ENCODE results near the gene ARRB1.

The ARRB1 gene

DNA sequence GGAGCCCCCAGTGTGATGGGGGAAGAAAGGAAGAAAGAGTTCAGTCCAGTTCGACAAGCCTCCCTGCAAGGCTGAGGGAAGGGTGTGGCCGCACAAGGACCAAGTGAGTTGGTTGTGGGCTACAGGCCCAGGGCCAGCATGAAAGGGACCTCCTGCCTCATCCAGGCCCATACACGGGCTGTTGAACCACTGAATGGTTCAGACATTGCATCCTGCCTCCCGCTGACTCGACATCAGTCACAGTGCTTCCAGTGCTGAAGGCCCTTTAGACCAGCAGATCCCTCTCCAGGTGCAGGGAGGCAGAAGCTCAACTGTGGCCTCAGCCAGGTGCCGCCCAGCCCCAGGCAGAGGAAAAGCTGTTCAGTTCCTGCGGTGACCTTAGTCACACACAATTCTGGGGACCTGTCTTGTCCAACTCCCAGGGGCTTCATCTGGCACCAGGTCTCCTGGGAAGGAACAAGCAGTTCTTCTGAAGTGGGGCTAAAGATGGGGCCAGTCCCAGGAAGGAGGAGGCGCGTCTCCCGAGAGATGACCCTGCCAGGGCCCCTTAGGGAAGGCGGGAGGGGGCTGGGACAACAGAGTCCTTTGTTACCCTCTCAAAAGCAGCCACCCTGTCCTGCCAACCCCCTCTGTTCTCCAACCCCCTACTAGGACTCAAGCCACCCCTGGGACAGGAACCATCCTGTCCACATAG, 6.6 kb downstream of the ARRB1 start:
- Histone ChIP-seq H3K4me1 (ENCODE audit: low read length) (no peaks in the 10 kb centered on the region), H3K79me2 (ENCODE audit: low read length) (no peaks in the 10 kb centered on the region), H3K9ac (ENCODE audit: low read length) (no peak overlapping the region), H3K36me3 (replicated peaks; ENCODE audit: insufficient read depth, low read length) (no peaks in the 10 kb centered on the region), H3K9me2 (replicated peaks; ENCODE audit: insufficient read depth, low read length) (no peaks in the 10 kb centered on the region), H3F3A (ENCODE audit: insufficient read depth, low read length) (no peaks in the 10 kb centered on the region), H3K27ac (ENCODE audit: low read length) (no peak overlapping the region), H3K27me3 (replicated peaks; ENCODE audit: insufficient read depth, low read length) (no peaks in the 10 kb centered on the region), H2AFZ (ENCODE audit: low read length) (no peak overlapping the region), H3K9me3 (replicated peaks; ENCODE audit: insufficient read depth, low read length) (no peaks in the 10 kb centered on the region), H3K4me3 (ENCODE audit: low read length) (no peak overlapping the region), H3K4me2 (ENCODE audit: low read depth, low read length) (no peak overlapping the region), H4K20me1 (ENCODE audit: insufficient read depth, low read length) (no peaks in the 10 kb centered on the region)
- TF ChIP-seq, protein P1, sequence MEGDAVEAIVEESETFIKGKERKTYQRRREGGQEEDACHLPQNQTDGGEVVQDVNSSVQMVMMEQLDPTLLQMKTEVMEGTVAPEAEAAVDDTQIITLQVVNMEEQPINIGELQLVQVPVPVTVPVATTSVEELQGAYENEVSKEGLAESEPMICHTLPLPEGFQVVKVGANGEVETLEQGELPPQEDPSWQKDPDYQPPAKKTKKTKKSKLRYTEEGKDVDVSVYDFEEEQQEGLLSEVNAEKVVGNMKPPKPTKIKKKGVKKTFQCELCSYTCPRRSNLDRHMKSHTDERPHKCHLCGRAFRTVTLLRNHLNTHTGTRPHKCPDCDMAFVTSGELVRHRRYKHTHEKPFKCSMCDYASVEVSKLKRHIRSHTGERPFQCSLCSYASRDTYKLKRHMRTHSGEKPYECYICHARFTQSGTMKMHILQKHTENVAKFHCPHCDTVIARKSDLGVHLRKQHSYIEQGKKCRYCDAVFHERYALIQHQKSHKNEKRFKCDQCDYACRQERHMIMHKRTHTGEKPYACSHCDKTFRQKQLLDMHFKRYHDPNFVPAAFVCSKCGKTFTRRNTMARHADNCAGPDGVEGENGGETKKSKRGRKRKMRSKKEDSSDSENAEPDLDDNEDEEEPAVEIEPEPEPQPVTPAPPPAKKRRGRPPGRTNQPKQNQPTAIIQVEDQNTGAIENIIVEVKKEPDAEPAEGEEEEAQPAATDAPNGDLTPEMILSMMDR (IDR thresholded peaks at IDR 0.05; ENCODE audit: low read length) = no peak
- TF ChIP-seq EZH2 (optimal IDR thresholded peaks at IDR 0.05; ENCODE audit: low read depth, low read length) (no peak), EZH2phosphoT487 (IDR thresholded peaks at IDR 0.05; ENCODE audit: low read length) (no peak)
- no peak for DNase-seq

DNA sequence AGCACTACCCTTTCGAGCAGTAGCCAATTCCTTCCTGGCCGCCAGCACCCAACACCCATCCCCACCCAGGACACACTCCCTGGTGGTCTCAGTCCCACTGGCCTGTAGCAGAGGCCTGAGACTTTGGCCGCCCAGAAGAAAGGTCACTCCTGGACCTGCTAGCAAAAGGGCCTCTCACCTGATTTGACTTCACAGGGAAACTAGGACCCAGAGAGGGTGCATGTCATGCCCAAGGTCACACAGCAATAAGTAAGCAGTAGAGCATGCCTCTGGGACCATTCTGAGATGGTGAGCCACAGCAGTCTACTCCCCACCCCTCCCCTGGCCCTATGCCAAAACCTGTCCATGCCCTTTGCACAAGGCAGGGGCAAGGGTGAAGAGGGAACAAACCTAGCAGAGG, 7.3 kb downstream of the ARRB1 start:
- Histone ChIP-seq H3K27ac (ENCODE audit: low read length) (no peak overlapping the region), H2AFZ (ENCODE audit: low read length) (no peak overlapping the region), H4K20me1 (ENCODE audit: insufficient read depth, low read length) (no peaks in the 10 kb centered on the region), H3K79me2 (ENCODE audit: low read length) (no peaks in the 10 kb centered on the region), H3K36me3 (replicated peaks; ENCODE audit: insufficient read depth, low read length) (no peaks in the 10 kb centered on the region), H3F3A (ENCODE audit: insufficient read depth, low read length) (no peaks in the 10 kb centered on the region), H3K4me3 (ENCODE audit: low read length) (no peak overlapping the region), H3K4me2 (ENCODE audit: low read depth, low read length) (no peak overlapping the region), H3K27me3 (replicated peaks; ENCODE audit: insufficient read depth, low read length) (no peaks in the 10 kb centered on the region), H3K9ac (ENCODE audit: low read length) (no peak overlapping the region), H3K4me1 (ENCODE audit: low read length) (no peaks in the 10 kb centered on the region), H3K9me3 (replicated peaks; ENCODE audit: insufficient read depth, low read length) (no peaks in the 10 kb centered on the region), H3K9me2 (replicated peaks; ENCODE audit: insufficient read depth, low read length) (no peaks in the 10 kb centered on the region)
- no peak for TF ChIP-seq EZH2phosphoT487 (IDR thresholded peaks at IDR 0.05; ENCODE audit: low read length)
- no peak for TF ChIP-seq EZH2 (optimal IDR thresholded peaks at IDR 0.05; ENCODE audit: low read depth, low read length)
- TF ChIP-seq, protein P1 (IDR thresholded peaks at IDR 0.05; ENCODE audit: low read length) = no peak
- DNase-seq = no peak

DNA sequence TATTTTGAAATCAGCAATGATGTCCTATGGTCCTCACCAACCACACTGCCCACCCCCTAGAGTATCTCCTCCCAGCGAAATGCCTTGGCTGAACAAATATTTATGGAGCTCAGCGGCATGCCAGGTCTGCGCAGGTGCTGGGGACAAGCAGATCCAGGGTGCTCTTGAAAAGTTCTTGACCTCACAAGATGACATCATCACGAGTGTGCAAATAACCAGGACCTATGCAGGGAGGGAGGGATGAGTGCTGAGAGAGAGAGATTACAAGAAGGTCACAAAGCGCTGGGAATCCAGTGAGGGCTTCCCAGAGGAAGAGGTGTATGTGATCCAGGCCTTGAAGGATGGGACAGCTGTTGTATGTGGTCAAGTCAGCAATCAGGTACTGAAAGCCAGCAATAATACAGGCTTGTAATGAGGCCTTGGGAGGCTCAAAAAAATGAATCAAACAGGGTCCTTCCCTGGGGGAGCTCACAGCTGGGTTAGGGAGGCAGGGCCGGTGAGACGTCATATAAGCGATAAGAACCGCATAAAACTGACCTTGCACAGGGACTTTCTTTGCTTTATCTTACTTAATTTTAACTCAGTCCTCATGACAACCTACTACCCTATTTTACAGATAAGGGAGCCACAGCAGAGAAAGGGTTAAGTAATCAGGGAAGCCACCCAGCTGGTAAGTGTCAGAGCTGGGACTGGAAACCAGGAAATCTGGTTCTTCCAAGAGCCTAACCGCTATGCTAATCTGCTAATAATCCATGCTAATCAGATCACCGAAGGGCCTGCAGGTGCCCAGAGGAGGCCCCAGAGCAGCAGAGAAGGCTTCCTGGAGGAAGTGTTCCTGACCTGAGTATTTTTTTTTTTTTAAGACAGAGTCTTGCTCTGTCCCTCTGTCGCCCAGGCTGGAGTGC, 8.2 kb downstream of the ARRB1 start:
- H3K9me3 ChIP-seq (replicated peaks; ENCODE audit: insufficient read depth, low read length) = no peaks in the 10 kb centered on the region
- H3K9me2 ChIP-seq (replicated peaks; ENCODE audit: insufficient read depth, low read length) = no peaks in the 10 kb centered on the region
- no peaks in the 10 kb centered on the region for H3K79me2 ChIP-seq (ENCODE audit: low read length)
- H3F3A ChIP-seq (ENCODE audit: insufficient read depth, low read length) = no peaks in the 10 kb centered on the region
- no peaks in the 10 kb centered on the region for H4K20me1 ChIP-seq (ENCODE audit: insufficient read depth, low read length)
- H3K27ac ChIP-seq (ENCODE audit: low read length) = no peak overlapping the region
- TF ChIP-seq EZH2phosphoT487 (IDR thresholded peaks at IDR 0.05; ENCODE audit: low read length) (no peak), EZH2 (optimal IDR thresholded peaks at IDR 0.05; ENCODE audit: low read depth, low read length) (no peak)
- TF ChIP-seq, protein P1 (IDR thresholded peaks at IDR 0.05; ENCODE audit: low read length) = no peak
- no peak for DNase-seq
- H3K27me3 ChIP-seq (replicated peaks; ENCODE audit: insufficient read depth, low read length) = no peaks in the 10 kb centered on the region
- no peak overlapping the region for H3K4me2 ChIP-seq (ENCODE audit: low read depth, low read length)
- no peak overlapping the region for H3K4me3 ChIP-seq (ENCODE audit: low read length)
- H3K9ac ChIP-seq (ENCODE audit: low read length) = no peak overlapping the region
- H3K4me1 ChIP-seq (ENCODE audit: low read length) = no peaks in the 10 kb centered on the region
- no peak overlapping the region for H2AFZ ChIP-seq (ENCODE audit: low read length)
- H3K36me3 ChIP-seq (replicated peaks; ENCODE audit: insufficient read depth, low read length) = no peaks in the 10 kb centered on the region
